ENCODE data around the gene EFHC2. TPM values are rescaled to one million over a fixed set of nuclear protein-coding genes. Genes with fewer than 3 reads are reported as not detected.

The EFHC2 gene
- total RNA-seq, 4 donors from 2014 or later, result 4.7 to 8.6 (median 5.9) TPM

DNA sequence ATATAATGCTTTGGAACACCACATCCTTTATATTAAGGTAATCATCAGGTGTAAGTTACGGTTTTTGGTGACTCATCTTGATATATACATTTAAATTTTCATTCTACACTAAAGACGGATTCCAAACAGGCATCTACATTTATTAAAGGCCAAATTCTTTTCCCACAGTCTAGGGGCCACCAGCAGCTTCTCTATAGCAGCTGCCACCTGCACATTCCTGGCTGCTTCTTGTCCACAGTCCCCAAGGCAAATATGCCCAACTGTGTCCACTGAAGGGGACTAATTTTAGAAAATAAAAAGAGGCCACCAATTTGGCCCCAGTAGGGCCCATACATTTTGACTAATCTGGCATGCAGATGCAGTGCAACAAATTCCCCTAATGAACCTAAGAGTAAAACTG, 96.6 kb downstream of the EFHC2 start:
- Histone ChIP-seq H3K36me3 (no peaks in the 10 kb centered on the region), H3K4me1 (no peaks in the 10 kb centered on the region), H3K9me3 (no peaks in the 10 kb centered on the region), H3K27me3 (no peaks in the 10 kb centered on the region), H3K27ac (no peak overlapping the region), H3K4me3 (replicated peaks in 1 of 3) (no peak overlapping the region)
- TF ChIP-seq CTCF (IDR thresholded peaks at IDR 0.05) (no peak), POLR2A (IDR thresholded peaks at IDR 0.05) (no peak)
- intact Hi-C loops (cut with DNase I), result no loop called here
- 91 to 98% methylated on average over 2 of the region's 2 CpGs for WGBS, 2 donors
- no peak for DNase-seq

DNA sequence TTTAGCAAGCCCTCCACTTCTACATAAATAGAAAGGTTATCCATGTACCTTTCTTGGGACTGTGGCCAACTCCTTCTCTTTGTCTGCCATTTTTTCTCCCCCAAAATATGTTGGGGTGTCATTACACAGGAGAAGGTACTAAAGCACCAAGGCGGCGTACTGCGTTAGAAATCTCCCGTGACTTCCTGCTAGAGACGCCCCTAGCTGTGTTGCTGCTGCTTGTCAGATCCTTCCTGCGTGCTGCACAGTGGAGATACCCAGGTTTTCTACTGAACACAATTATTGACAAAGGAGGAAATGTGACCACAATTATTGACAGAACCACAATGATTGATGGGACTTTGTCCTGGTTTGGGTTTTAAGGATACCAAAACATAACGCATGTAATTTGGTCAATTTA, 97.7 kb downstream of the EFHC2 start:
- DNase-seq, result no peak
- Histone ChIP-seq H3K27ac (no peak overlapping the region), H3K4me1 (no peaks in the 10 kb centered on the region), H3K9me3 (no peaks in the 10 kb centered on the region), H3K27me3 (no peaks in the 10 kb centered on the region), H3K4me3 (replicated peaks in 1 of 3) (no peak overlapping the region), H3K36me3 (no peaks in the 10 kb centered on the region)
- intact Hi-C loops (cut with DNase I), result no loop called here
- 86 to 95% methylated on average over 6 to 7 of the region's 7 CpGs for WGBS, 2 donors
- no peak for TF ChIP-seq POLR2A (IDR thresholded peaks at IDR 0.05)
- TF ChIP-seq CTCF (IDR thresholded peaks at IDR 0.05), result no peak

GRCh38 chrX:44244008-44244407, 99.5 kb downstream of the EFHC2 start:
- H3K27ac ChIP-seq, result peak overlapping the region in 2 of 3 donors; percentile 12 to 33
- no peaks in the 10 kb centered on the region for H3K4me1 ChIP-seq
- TF ChIP-seq POLR2A (IDR thresholded peaks at IDR 0.05), result no peak
- TF ChIP-seq CTCF (IDR thresholded peaks at IDR 0.05), result peak in 4 of 6 experiments; percentile 29 to 57 (median 48)
- no peaks in the 10 kb centered on the region for H3K36me3 ChIP-seq
- no peaks in the 10 kb centered on the region for H3K9me3 ChIP-seq
- intact Hi-C loops (cut with DNase I), result no loop called here
- no peaks in the 10 kb centered on the region for H3K27me3 ChIP-seq
- H3K4me3 ChIP-seq (replicated peaks in 1 of 3), result no peak overlapping the region
- no peak for DNase-seq
- WGBS, 2 donors, result 47 to 54% methylated on average over 1 of the region's 1 CpG

- WGBS, 2 donors, result 89 to 93% methylated on average over 4 of the region's 4 CpGs
- Histone ChIP-seq H3K4me1 (no peaks in the 10 kb centered on the region), H3K9me3 (no peaks in the 10 kb centered on the region), H3K27ac (peak overlapping the region in 1 of 3 donors; percentile 6), H3K36me3 (no peaks in the 10 kb centered on the region), H3K4me3 (replicated peaks in 1 of 3) (no peak overlapping the region), H3K27me3 (no peaks in the 10 kb centered on the region)
- intact Hi-C loops (cut with DNase I), result no loop called here
- DNase-seq, result no peak
- no peak for TF ChIP-seq CTCF (IDR thresholded peaks at IDR 0.05)
- TF ChIP-seq POLR2A (IDR thresholded peaks at IDR 0.05), result no peak
These were observed 101.9 kb downstream of the EFHC2 start for GRCh38 chrX:44241546-44241945.

GRCh38 chrX:44240036-44240435, 103.4 kb downstream of the EFHC2 start:
- Histone ChIP-seq H3K27ac (no peak overlapping the region), H3K36me3 (no peaks in the 10 kb centered on the region), H3K4me1 (no peaks in the 10 kb centered on the region), H3K9me3 (no peaks in the 10 kb centered on the region), H3K4me3 (replicated peaks in 1 of 3) (no peak overlapping the region), H3K27me3 (no peaks in the 10 kb centered on the region)
- WGBS, 2 donors, result 86% methylated on average over 1 of the region's 1 CpG
- no peak for DNase-seq
- TF ChIP-seq POLR2A (IDR thresholded peaks at IDR 0.05), result no peak
- TF ChIP-seq CTCF (IDR thresholded peaks at IDR 0.05), result no peak
- intact Hi-C loops (cut with DNase I), result no loop called here

Measured in thyroid gland (tissue), 4 donors.